Sigmoid colon (tissue), 7 donors: ENCODE data around the gene HLA-DQB1. TPM values are rescaled to one million over a fixed set of nuclear protein-coding genes. Genes with fewer than 3 reads are reported as not detected.

Experiments used
- DNase-seq: peaks from one replicate; pipeline ENCODE4 v3.0.0-alpha.2; 2019
- H3K27ac ChIP-seq, 4 donors: fragments of 200-600 bp; sonication (generic); one replicate each; pipeline ENCODE4 v1.5.1; 2016 to 2019; ENCODE audit warnings: mild to moderate bottlenecking in 1 of 4
- H3K27me3 ChIP-seq, 3 donors: fragments of 200-600 bp; sonication (generic); one replicate each; pipeline ENCODE4 v1.5.1; 2019; ENCODE audit warnings: mild to moderate bottlenecking in 1 of 3
- H3K36me3 ChIP-seq, 4 donors: fragments of 200-600 bp; sonication (generic); one replicate each; pipeline ENCODE4 v1.5.1; 2016 to 2019
- H3K4me1 ChIP-seq, 4 donors: fragments of 200-600 bp; sonication (generic); one replicate each; pipeline ENCODE4 v1.5.1; 2017 to 2019
- H3K4me3 ChIP-seq, 4 donors: fragments of 200-600 bp; sonication (generic); one replicate each; pipeline ENCODE4 v1.5.1; 2017 to 2019; ENCODE audit warnings: mild to moderate bottlenecking in 2 of 4, moderate library complexity in 1 of 4
- H3K9me3 ChIP-seq, 4 donors: fragments of 200-600 bp in 3 of 4; sonication (generic) in 3 of 4; one replicate each; pipeline versions ENCODE4 v1.5.1 to v1.6.1; 2013 to 2019
- CTCF ChIP-seq, 4 experiments: fragments of 450-650 bp in 3 of 4; fragments of 200-600 bp in 1 of 4; IDR thresholded peaks; one replicate each; pipeline ENCODE4 v1.5.1; 2016 to 2019; ENCODE audit warnings: antibody characterized with exemption in 4 of 4, mild to moderate bottlenecking in 3 of 4, moderate library complexity in 2 of 4
- EP300 ChIP-seq, 4 donors: sonication (generic); formaldehyde crosslinking; IDR thresholded peaks; one replicate each; pipeline ENCODE4 v1.6.1; 2017; ENCODE audit warnings: antibody characterized with exemption in 4 of 4
- POLR2A ChIP-seq, 2 donors: fragments of 450-650 bp; IDR thresholded peaks; one replicate each; pipeline ENCODE4 v1.6.1; 2016; ENCODE audit warnings: antibody characterized with exemption in 2 of 2, mild to moderate bottlenecking in 2 of 2, moderate library complexity in 2 of 2
- POLR2AphosphoS5 ChIP-seq, 4 donors: sonication (generic); formaldehyde crosslinking; IDR thresholded peaks; one replicate each; pipeline ENCODE4 v1.6.1; 2017; ENCODE audit warnings: antibody characterized with exemption in 4 of 4
- WGBS, 2 donors: extraction: QIAGEN DNeasy Blood & Tissue Kit; methylation state at CpG; one replicate each; pipeline ENCODE4 v1.1.7; 2013; 5-methylcytosine and 5-hydroxymethylcytosine counted together
- intact Hi-C: fragments of 100-400 bp; cut with DNase I; formaldehyde crosslinking; loops from one replicate; pipeline ENCODE4 v1.15.1; 2023
- polyA plus RNA-seq, 3 donors: library from polyadenylated mRNA; stranded (reverse); fragments of 200-250 nt; gene quantifications; one replicate each; pipeline ENCODE4 v1.2.3, GENCODE V29; 2013
- total RNA-seq, 4 donors: library from RNA; depleted of rRNA; stranded (reverse); fragments of >200 nt; gene quantifications; one replicate each; pipeline ENCODE4 v1.1.0, GENCODE V29; 2016
- donor health status: healthy with polysubstance abuse.
- donor health status: Bipolar disorder and iron deficiency.
- donor health status: healthy.

The HLA-DQB1 gene
- total and polyA plus RNA-seq, 7 donors: under 0.01 to 182 (median 3.5) TPM

- WGBS, 2 donors: 32 to 34% methylated on average over 26 of the region's 26 CpGs
Observed at GRCh38 chr6:32664354-32664753, 2.1 kb downstream of the HLA-DQB1 start.

GRCh38 chr6:32662836-32663235 lies 3.6 kb downstream of the HLA-DQB1 start:
- Histone ChIP-seq H3K27me3 (no peaks in the 10 kb centered on the region), H3K36me3 (no peaks in the 10 kb centered on the region), H3K27ac (no peak overlapping the region), H3K4me3 (no peak overlapping the region), H3K4me1 (no peaks in the 10 kb centered on the region), H3K9me3 (no peaks in the 10 kb centered on the region)
- no peak for DNase-seq
- 76 to 79% methylated on average over 5 of the region's 5 CpGs for WGBS, 2 donors
- TF ChIP-seq POLR2AphosphoS5 (IDR thresholded peaks at IDR 0.05) (no peak), EP300 (IDR thresholded peaks at IDR 0.05) (no peak), CTCF (IDR thresholded peaks at IDR 0.05) (no peak), POLR2A (IDR thresholded peaks at IDR 0.05) (no peak)
- intact Hi-C loops: no loop called here

More at GRCh38 chr6:32664354-32664753, 2.1 kb downstream of the HLA-DQB1 start:
- no peak for DNase-seq
- H3K27ac ChIP-seq: no peak overlapping the region
- no peak overlapping the region for H3K4me3 ChIP-seq
- no peaks in the 10 kb centered on the region for H3K4me1 ChIP-seq
- no peak for TF ChIP-seq CTCF (IDR thresholded peaks at IDR 0.05)
- TF ChIP-seq POLR2A (IDR thresholded peaks at IDR 0.05): no peak
- no peak for TF ChIP-seq EP300 (IDR thresholded peaks at IDR 0.05)
- TF ChIP-seq POLR2AphosphoS5 (IDR thresholded peaks at IDR 0.05): no peak
- intact Hi-C loops: no loop called here
- H3K36me3 ChIP-seq: no peaks in the 10 kb centered on the region
- H3K27me3 ChIP-seq: peaks cover 0 to under 1% (median 0%) of the 10 kb centered on the region in 3 donors
- no peaks in the 10 kb centered on the region for H3K9me3 ChIP-seq

- no peak overlapping the region for H3K4me3 ChIP-seq
- H3K36me3 ChIP-seq: no peaks in the 10 kb centered on the region
- H3K4me1 ChIP-seq: no peaks in the 10 kb centered on the region
- no peak overlapping the region for H3K27ac ChIP-seq
- intact Hi-C loops: no loop called here
- no peaks in the 10 kb centered on the region for H3K27me3 ChIP-seq
- H3K9me3 ChIP-seq: no peaks in the 10 kb centered on the region
- WGBS, 2 donors: 69 to 74% methylated on average over 7 of the region's 7 CpGs
- DNase-seq: no peak
- TF ChIP-seq POLR2AphosphoS5 (IDR thresholded peaks at IDR 0.05) (no peak), POLR2A (IDR thresholded peaks at IDR 0.05) (no peak), CTCF (IDR thresholded peaks at IDR 0.05) (no peak), EP300 (IDR thresholded peaks at IDR 0.05) (no peak)
Observed at GRCh38 chr6:32662099-32662498, 4.4 kb downstream of the HLA-DQB1 start.

GRCh38 chr6:32659856-32660595 lies 6.4 kb downstream of the HLA-DQB1 start:
- H3K36me3 ChIP-seq: no peaks in the 10 kb centered on the region
- TF ChIP-seq POLR2AphosphoS5 (IDR thresholded peaks at IDR 0.05): no peak
- no peak for TF ChIP-seq POLR2A (IDR thresholded peaks at IDR 0.05)
- no peak for TF ChIP-seq EP300 (IDR thresholded peaks at IDR 0.05)
- TF ChIP-seq CTCF (IDR thresholded peaks at IDR 0.05): no peak
- 59 to 69% methylated on average over 4 of the region's 4 CpGs for WGBS, 2 donors
- H3K27ac ChIP-seq: no peak overlapping the region
- H3K4me3 ChIP-seq: no peak overlapping the region
- H3K9me3 ChIP-seq: no peaks in the 10 kb centered on the region
- no peaks in the 10 kb centered on the region for H3K4me1 ChIP-seq
- no peaks in the 10 kb centered on the region for H3K27me3 ChIP-seq
- DNase-seq: no peak
- intact Hi-C loops: no loop called here
